NCI-H187 treated with DMSO at 0.1 percent for 48 hours (cell line): ENCODE data around the gene BROX.

Experiments used
- DNase-seq: peaks from one replicate; lab custom pipeline; 2025; lab: John Stamatoyannopoulos, UW

The BROX gene

GRCh38 chr1:222777977-222778376 lies 65.6 kb downstream of the BROX start:
- DNase-seq = no peak

GRCh38 chr1:222781251-222781650 lies 68.9 kb downstream of the BROX start:
- no peak for DNase-seq

- DNase-seq = no peak
Observed at GRCh38 chr1:222783051-222783450, 70.7 kb downstream of the BROX start.

GRCh38 chr1:222784371-222784770 lies 72.0 kb downstream of the BROX start:
- DNase-seq = no peak
